ENCODE results near the gene FOSL2.

The FOSL2 gene

GRCh38 chr2:28445448-28446258 is 53.0 kb downstream of the FOSL2 start:
- in situ Hi-C loops (cut with MboI; ENCODE audit: low sequenced_read_pairs, unreplicated experiment): no loop called here
- TF ChIP-seq, protein P1, sequence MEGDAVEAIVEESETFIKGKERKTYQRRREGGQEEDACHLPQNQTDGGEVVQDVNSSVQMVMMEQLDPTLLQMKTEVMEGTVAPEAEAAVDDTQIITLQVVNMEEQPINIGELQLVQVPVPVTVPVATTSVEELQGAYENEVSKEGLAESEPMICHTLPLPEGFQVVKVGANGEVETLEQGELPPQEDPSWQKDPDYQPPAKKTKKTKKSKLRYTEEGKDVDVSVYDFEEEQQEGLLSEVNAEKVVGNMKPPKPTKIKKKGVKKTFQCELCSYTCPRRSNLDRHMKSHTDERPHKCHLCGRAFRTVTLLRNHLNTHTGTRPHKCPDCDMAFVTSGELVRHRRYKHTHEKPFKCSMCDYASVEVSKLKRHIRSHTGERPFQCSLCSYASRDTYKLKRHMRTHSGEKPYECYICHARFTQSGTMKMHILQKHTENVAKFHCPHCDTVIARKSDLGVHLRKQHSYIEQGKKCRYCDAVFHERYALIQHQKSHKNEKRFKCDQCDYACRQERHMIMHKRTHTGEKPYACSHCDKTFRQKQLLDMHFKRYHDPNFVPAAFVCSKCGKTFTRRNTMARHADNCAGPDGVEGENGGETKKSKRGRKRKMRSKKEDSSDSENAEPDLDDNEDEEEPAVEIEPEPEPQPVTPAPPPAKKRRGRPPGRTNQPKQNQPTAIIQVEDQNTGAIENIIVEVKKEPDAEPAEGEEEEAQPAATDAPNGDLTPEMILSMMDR (IDR thresholded peaks at IDR 0.05; ENCODE audit: borderline replicate concordance, control extremely low read depth, extremely low read depth, insufficient read depth, missing control alignments): no peak
- no peak for DNase-seq (ENCODE audit: low spot score)

- DNase-seq (ENCODE audit: low spot score): no peak
- TF ChIP-seq, protein P1 (IDR thresholded peaks at IDR 0.05; ENCODE audit: borderline replicate concordance, control extremely low read depth, extremely low read depth, insufficient read depth, missing control alignments): no peak
- in situ Hi-C loops (cut with MboI; ENCODE audit: low sequenced_read_pairs, unreplicated experiment): no loop called here
Observed at GRCh38 chr2:28446531-28446930, 53.9 kb downstream of the FOSL2 start.

GRCh38 chr2:28447086-28447485 is 54.4 kb downstream of the FOSL2 start:
- TF ChIP-seq, protein P1 (IDR thresholded peaks at IDR 0.05; ENCODE audit: borderline replicate concordance, control extremely low read depth, extremely low read depth, insufficient read depth, missing control alignments): no peak
- in situ Hi-C loops (cut with MboI; ENCODE audit: low sequenced_read_pairs, unreplicated experiment): no loop called here
- no peak for DNase-seq (ENCODE audit: low spot score)

DNA sequence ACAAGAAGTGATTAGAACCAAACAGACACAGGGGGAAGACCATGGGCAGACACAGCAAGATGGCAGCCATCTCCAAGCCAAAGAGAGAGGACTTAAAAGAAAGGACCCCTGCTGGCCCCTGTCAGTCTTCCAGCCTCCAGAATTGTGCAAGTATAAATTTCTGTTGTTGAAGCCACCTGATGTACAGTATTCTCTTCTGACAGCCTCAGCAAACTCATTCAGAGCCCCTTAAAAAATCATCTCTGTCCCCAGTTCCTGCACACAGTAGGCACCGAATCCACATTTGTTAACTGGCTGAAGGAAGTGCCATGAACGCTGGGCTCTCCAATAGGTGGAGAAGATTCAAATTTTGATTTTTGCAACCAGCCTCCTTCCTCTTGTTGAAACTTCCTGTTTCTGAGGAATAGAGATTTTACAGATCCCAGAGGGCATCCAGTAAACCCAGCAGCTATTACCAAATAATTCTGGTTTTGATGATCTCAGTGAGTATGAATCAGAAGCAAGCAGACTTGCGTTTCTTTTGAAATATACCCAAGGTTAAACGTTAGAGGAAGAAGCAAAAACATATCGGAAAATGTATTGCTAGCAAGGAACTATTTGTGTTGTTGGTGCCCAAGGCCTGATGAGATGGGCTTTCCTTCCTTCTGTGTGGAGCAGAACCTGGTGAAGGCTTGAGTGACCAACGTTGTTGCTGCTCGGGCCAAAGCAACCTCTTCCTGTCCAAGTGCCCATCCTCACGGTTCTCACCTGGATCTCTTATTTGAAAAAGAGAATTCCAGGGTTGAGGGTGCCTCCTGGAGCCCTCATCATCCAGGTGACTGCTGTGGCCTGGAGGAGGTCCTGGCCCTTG is 55.5 kb downstream of the FOSL2 start:
- no peak for DNase-seq (ENCODE audit: low spot score)
- in situ Hi-C loops (cut with MboI; ENCODE audit: low sequenced_read_pairs, unreplicated experiment): no loop called here
- TF ChIP-seq, protein P1 (IDR thresholded peaks at IDR 0.05; ENCODE audit: borderline replicate concordance, control extremely low read depth, extremely low read depth, insufficient read depth, missing control alignments): no peak

DNA sequence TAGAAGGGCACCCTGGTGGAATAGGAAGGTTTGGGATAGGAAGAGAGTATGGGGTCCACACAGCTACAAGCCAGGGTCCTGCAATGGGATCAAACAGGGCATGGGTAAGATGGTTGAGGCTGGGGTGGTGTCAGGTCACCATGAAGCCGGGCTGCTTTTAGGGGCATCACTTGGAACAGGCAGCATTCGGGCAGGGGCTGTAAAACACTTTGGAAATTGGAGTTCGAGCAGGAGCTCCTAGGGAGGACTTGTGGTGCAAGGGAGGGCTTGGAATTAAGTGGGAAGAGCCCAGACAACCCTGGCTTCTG is 56.1 kb downstream of the FOSL2 start:
- TF ChIP-seq, protein P1 (IDR thresholded peaks at IDR 0.05; ENCODE audit: borderline replicate concordance, control extremely low read depth, extremely low read depth, insufficient read depth, missing control alignments): no peak

GRCh38 chr2:28449126-28449487 is 56.4 kb downstream of the FOSL2 start:
- TF ChIP-seq, protein P1 (IDR thresholded peaks at IDR 0.05; ENCODE audit: borderline replicate concordance, control extremely low read depth, extremely low read depth, insufficient read depth, missing control alignments): no peak
- DNase-seq (ENCODE audit: low spot score): no peak
- in situ Hi-C loops (cut with MboI; ENCODE audit: low sequenced_read_pairs, unreplicated experiment): no loop called here

More for the DNA sequence above, 56.1 kb downstream of the FOSL2 start:
- in situ Hi-C loops (cut with MboI; ENCODE audit: low sequenced_read_pairs, unreplicated experiment): no loop called here
- DNase-seq (ENCODE audit: low spot score): no peak

Data from GM13976 (cell line).